Pulmonary artery endothelial cell (primary cell): Measurements from ENCODE around the gene TBC1D2B. TPM values are rescaled to one million over a fixed set of nuclear protein-coding genes. Genes with fewer than 3 reads are reported as not detected.
A peak's percentile ranks its signal among the peaks of the same experiment; 100 is the strongest.

Source experiments
- DNase-seq: peaks from one replicate; pipeline ENCODE4 v3.0.0-alpha.2; 2011; ENCODE audit warnings: low read depth, low spot score
- total RNA-seq: library from RNA; depleted of rRNA; stranded (reverse); fragments of >200 nt; gene quantifications from 2 replicates; pipeline ENCODE4 v1.2.3, GENCODE V29; 2014

Gene TBC1D2B
- total RNA-seq, 1 donor from 2014 or later = 25.7 TPM

DNA sequence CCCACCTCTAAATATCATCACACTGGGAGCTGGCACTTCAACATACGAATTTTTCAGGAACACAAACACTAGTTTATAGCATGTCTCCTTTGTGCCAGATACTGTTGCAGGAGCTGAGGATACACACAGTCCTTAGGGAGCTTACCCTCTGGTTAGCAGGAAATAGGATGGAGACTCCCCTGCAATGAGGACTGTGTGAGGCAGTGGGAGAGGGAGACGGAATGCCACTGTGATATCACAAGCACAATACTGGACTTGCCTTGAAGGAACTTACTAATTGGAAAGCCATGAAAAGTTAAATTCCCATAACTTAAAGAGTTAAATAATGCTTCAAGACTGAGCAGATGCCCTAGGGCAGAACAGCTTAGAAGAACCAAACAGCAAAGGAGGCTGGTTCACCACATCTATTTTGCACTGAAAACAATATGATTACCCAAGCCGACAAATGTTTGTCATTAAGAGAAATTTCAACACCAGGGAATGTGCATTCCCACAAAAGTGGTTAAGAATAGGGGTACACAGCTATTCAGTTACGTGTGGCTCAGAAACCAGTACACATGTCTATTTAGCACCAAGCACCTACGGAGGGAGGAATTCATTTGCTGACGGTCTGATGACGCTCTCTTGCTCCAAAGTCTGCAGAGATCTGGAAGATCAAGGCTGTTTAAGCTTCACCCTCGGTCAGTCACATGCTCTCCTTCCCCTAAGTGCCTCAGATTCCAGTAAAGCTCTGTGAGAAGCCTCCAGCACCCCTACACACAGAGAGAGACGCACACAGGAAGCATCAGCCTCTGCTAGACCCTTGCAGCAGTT, 5.2 kb downstream of the TBC1D2B start:
- DNase-seq = no peak

DNA sequence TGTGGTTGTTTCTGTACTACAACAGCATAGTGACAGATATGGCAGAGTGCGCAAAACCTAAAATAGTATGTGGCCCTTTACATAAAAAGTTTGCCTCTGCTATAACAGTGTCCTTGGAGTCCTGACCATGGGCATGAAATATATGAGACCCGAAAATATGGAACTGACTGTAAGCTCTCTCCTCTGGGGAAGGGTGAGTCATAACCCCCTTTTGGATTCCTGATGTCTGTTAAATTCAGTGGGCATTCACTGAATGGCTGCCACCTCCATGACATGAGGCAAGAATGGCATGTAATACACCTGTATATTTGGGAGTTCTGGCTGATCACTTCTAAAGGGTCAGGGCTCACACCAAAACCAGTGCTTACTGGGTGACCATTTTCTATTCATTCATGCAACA, 6.1 kb downstream of the TBC1D2B start:
- DNase-seq = no peak

DNA sequence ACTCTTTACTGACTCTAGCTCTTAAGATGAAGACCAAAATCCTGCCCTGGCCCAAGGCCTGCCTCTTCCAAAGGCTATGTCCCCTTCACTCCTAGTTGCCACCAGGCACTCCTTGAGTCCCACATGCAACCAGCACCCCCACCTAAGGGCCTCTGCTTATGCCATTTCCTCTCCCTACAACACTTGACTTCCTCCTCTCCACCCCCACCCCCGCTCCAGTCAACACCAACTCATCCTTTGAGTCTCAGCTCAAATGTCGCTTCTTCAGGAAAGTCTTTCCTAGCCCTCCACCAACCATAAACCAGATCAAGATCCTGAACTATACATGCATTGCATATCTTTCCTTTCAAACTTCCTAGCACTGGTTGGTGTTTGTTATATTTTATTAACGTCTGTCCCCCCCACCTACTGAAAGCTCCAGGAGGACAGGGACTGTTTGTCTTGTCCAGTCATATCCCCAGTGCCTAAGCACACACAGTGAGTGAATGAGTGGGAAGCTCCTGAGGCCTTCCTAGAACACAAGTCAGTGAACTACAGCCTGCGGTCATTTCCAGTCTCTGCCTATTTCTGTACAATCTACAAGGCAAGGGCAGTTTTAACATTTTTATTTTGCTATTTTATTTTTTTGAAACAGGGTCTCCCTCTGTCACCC, 7.3 kb downstream of the TBC1D2B start:
- DNase-seq = no peak

DNA sequence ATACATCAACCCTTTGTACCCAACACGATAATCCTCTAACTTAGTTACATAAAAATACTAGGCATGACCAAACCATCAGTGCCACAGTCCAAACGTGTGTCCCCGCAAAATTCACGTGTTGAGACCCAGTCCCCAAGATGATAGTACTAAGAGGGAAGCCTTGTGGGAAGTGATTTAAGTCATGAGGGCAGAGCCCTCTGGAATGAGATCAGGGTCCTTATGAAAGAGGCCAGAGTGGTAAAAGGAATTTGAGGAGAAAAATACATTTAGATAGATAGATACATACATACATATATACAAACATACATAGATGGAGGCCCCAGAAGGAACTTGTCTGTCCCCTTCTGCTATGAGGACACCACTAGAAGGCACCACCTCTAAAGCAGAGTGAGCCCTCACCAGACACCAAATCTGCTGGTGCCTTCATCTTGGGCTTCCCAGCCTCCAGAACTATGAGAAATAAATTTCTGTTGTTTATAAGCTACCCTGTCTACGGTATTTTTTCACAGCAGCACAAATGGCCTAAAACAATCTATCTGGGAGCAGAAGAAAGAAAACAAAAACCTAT, 8.0 kb downstream of the TBC1D2B start:
- DNase-seq = no peak

DNA sequence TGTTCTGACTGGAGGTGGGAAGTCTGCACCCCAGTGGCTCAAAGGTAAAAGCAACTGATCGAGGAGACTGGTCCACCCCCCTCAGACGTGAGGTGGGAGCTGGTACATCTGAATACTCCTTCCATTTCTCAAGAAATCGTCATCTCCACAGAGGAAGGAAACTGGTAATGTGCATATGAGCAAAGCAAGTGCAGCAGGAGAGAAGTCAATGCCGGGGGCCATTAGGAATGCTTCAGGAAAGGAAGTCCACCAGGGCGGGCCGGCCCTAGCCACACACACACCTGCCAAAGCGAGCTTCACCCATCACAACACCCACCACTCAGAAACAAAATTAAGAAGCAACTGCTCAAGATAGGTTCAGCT, 8.5 kb downstream of the TBC1D2B start:
- peak; percentile 39 for DNase-seq

DNA sequence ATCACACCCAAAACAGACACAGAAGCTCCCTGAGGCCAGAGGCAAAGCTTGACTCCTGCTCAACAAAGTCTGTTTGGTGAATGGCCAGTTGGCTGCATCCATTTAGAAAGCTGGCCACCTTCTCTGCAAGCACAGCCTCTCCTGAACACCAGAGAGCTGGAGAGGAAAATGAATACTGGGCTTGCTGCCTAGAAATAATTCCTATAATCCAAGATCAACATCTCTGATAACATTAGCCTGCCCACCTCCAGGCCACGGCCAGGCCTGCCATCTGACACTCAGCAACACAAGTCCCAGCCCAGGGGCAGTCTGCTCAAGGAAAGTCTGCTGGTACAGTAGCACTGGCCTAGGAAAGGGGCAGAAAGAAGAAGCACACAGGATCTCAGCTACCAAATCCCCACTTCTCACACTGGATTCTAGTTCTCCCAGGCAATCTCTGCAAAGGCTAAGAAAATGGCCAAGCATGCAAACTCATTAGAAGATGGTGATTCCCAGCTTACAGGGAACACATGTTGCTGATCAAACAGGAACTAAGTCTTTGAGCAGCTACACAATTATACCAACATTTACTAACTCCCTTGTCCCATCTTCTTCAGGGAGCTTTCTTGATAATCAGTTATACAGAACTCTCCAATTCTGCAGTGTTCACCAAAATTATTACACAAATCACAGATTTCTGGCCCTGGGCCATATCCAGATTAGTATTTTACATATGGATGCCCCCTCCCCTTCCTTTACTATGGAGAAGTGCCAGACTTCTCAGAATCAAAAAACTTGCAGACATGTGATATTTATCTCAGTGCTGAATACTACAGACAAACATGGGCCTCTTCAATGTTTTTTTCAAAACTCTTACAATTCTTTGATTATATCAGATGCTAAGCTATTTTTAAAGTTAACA, 9.9 kb downstream of the TBC1D2B start:
- no peak for DNase-seq

DNA sequence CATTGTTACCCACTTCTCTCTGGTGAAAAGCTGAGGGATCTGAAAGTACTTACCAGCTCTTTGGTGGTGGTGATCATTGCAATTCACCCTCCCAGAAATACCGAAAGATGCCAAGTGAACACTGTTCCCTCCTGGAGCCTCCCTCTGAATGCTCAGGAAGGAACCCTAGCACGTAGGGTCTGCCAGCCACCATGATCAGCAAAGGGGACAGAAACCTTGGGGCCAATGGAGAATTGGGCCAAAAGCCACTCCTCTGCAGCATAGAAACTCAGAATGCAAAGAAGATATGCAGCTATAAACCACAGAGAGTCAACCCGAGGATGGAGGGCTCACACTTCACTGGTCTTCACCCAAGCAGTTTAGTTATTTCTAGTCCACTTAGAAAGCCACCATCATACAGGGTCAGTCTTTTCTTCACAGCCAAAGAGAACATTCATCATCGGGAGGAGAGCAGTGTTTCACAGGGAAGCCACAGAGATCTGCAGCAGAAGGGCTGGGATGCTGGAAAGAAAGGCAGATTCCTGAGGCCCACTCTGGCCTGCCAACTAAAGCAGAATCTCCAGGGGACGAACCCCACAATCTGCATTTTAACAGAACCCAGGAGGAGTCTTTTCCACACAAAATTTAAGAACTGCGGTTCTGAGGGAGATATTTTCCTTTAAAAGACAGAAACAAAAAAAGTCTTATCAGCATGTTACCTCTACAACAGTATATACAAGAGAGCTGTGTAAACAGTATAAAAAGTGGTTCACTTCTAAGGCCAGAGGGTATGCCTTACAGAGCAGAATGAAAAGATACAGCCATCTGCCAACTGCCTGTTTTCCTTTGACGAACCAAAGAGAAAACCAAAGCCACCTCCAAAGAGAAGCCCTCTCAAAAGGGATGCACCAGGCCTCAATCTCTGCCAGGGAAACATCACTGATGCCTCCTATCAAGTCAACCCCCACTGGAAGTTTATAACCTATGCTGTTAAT, 11.3 kb downstream of the TBC1D2B start:
- no peak for DNase-seq

DNA sequence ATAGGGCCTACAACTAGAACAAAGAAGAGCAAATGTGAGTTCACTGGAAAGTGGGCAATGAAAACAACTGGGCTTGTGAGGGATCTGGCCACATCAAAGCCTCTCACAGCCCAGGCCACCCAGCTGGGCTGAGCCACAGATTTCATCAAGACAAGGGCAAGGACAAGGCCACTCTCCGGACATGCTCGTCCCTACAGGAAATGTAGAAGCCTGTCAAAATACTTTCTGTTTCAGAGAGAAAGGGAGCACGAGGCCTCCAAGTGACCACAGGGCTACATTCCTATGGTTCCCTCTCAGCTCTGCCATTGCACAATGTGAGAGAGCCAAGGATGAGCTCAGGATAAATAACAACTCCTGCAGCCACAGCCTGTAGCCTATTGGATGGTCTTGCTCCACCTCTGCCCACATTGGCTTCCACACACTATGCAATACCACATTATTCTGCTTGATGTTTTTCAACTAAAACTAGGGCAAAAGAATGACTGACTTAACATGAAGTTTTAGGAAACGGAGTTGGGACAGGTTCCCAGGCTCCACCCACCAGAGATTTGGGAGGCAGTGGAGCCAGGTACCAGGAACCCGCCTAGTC, 12.1 kb downstream of the TBC1D2B start:
- no peak for DNase-seq

DNA sequence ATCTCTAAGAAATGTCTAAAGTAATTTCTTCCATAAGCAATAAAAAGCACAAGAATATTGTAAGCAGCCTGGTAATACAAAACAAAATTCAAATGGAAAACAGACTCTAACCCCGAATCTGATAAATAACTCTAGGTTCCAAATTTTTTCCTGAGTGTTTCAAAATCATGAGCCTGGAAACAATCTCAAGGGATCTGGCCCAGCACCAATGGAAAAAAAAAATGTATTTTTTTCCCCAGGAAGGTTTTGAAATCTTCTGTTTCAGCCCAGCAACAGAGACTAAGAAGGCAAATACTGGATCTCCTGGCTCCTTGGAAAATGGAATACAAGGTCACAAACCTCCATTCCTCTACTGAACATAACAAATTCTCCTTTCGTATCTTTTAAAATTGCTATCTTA, 13.0 kb downstream of the TBC1D2B start:
- no peak for DNase-seq

DNA sequence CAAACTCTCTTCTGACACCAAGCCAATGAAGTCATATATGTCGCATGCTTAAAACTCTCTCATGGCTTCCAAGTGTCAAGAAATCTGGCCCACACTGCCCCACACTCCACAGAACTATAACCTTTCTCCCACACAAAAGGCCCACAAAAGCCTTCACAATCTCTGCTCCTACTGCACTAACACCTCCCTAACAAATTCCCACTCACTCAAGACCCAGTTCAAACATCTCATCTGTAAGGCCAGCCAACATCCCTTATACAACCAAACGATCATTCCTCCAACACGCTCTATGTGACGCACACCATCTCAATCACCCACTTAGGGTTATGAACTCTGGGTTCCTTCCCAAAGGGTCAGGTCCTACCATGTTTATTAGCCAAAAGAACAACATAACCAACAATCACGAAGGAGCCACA, 13.5 kb downstream of the TBC1D2B start:
- no peak for DNase-seq

DNA sequence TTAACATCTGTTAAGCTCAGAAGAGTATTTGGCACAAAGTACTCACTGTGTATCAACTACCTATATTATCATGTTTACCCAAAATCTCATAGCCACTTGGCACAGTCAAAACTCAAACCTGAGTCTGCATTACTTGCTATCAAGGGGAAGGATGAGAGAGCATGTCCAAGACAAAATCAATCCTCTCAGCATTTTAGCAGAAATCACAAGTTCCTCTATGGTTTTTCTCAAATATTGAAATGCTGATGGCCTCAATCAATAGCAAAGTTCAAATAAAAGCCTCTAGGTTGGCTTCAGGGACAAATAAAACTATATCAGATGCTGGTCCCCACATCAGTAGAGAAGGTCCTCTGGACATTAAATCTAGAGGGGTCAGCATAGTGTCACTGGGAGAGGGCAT, 14.3 kb downstream of the TBC1D2B start:
- DNase-seq = no peak

DNA sequence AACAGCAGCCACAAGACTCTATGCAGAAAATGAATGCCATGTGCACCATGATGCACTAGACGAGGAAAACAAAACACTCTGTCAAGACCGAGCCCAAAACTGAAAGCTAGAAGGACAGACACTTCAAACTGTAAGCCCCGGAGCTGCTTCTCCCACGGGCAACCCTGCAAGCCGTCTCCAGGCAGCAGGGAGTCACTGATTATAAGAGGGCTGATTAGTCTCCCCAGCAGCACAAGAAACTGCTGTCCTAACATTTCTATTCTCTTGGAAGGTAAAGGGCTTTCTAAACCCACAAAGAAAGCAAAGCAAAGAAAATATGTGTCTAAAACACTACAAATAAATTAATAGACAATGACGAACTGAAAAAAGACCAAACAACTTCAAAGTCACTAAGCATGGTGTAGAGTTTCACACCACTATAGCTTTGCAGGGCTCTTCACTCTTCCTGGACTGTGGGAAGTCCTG, 15.5 kb downstream of the TBC1D2B start:
- no peak for DNase-seq

DNA sequence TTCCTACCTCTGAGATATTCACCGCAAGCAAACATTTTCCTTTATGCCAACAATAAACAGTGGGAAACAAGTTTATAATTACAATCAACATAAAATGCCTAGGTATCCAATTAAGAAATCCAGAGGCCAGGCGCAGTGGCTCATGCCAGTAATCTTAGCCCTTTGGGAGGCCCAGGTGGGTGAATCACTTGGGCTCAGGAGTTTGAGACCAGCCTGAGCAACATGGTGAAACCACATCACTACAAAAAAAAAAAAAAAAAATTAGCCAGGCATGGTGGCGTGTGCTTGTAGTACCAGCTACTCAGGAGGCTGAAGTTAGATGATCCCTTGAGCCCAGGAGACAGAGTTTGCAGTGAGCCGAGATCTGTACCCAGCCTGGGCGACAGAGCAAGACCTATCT, 17.3 kb downstream of the TBC1D2B start:
- no peak for DNase-seq

DNA sequence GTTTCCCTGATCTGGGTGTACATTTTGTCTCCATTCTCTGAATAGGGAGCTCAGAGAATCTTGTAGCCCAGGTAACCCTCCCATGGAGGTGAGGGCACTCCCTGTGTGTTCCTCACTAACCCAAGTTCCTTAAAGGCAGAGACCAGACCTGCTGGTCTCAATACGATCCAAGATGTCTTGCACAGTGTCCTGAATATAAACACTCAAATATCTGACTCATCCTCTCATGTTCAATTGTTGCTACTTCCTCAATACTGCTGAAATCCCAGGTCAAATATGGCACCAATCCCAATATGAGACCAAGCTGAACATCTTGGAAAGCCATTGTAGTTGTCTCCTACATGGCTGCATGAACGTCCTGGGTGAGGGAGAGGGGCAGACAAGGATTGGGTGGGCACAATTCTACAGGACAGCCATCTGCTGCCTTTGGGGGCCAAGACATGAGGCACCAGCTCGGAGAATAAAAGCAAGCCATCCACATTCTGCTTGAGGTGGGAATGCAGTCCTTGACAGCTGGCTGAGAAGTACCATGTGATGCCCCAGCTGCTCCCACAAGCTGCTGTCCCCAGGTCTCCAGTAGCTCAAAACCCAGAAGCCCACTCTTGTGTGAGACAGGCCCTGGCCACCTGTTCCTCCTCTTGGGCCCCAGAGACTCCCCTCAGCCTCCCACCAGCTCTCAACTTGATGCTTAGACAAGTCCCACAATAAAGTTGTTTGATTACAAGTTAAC, 18.2 kb downstream of the TBC1D2B start:
- DNase-seq = no peak

DNA sequence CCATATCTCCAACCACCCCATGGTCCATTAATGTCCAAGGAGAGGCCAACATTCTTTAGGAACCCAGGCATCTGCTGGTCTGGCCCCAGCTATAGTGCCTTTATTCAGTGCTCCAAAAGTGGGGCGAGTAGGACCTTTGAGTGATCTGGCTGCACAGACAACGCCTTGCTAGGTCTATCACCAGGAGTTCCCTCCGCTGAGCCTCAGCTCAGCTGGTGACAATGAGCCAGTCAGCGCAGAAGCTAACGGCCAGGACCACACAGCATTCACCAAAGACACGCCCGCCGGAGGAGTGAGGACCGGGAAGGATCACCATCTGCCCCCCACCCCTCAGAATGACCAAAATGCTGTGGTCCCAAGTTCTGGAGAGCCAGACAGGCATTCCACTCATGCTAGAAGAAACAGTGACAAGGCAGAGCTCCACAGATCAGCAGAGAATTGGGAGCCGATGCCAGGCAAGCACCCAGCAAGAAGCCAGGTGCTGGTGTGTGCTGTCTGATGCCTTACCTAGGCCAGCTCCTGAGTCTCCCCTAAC, 19.0 kb downstream of the TBC1D2B start:
- DNase-seq = no peak

DNA sequence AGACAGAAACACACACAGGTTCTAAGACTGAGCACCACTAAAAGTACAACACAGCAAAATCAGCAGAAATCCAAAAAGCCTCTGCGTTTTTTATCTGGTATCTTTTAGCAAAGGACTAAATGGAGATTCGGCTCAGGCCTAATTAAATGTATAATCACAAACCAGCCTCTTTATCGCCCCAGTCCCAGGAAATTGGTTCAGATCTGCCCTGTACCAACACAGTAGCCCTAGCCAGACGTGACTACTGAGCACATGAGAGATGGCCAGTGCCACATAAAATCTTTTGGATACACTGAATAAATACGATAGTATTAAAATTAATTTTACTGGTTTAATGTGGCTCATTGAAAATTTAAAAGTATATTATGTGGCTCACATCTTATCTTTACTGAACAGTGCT, 19.7 kb downstream of the TBC1D2B start:
- DNase-seq = no peak

DNA sequence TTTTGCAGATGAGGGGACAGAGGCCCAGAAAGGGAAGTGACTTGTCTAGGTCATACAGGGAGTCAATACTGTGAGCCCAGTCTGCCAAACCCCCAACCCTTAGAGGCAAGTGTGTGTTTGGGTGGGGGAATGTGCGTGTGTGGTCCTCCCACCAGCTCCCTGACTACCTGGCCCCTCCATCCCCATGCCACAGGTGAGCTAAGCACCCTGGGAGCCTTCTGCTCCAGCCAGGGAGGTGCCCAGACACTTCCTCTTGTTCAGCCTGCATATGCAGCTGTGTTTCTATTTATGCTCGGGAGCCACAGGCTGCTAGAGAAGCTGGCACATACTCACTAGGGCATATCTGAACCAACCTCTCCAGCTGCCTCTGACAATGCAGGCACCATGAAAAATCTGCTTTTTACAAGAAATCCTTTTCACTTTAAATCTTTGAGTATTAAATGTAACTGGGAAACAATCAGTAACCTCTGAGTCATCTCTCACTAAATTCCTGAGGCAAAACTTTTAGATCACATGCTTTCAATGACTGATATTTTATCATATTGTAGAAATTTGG, 20.7 kb downstream of the TBC1D2B start:
- no peak for DNase-seq

DNA sequence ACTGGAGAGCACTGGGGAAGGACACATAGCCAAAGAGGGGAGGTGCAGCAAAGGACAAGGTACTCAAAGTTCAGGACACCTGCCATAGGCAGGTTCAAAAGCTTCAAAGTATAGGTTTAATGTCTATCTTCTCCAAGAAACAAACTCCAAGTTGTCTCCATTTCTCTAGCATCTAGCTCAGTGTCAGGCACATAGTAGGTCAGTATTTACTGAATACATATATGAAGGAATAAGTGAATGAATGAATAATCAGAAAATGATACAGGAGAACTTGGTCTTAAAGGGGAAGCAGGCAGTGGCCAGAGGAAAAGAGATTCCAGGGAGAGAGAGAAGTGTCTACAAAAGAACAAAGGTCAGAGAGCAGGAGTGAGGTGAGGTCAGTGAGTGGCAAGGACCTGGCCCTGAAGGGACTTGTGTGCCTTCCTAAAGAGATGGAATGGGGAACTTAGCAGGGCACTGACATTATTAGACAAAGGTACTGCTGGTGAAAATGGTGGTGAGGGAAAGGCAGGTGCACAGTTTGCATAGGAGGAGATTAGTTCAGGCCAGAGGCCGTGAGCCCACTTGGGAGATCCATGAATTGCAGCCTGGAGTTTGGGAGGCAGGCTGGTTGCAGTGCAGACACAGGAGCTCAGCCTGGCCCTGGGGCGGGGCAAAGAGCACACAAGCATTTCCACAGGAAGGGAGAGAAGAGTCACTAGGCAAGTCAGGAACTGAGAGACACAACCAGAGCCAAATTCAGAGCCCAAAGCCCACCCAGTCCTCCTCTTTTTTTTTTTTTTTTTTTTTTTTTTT, 21.4 kb downstream of the TBC1D2B start:
- DNase-seq = no peak
